Stromal cell of bone marrow (primary cell): ENCODE results near the gene LEMD2.

ENCODE experiments used
- DNase-seq: peaks from one replicate; pipeline ENCODE4 v3.0.0-alpha.2; 2012; ENCODE audit warnings: low read depth

The LEMD2 gene

GRCh38 chr6:33738153-33738552 is 50.8 kb downstream of the LEMD2 start:
- no peak for DNase-seq

GRCh38 chr6:33737267-33738026 is 51.5 kb downstream of the LEMD2 start:
- DNase-seq, result no peak

- no peak for DNase-seq
Measured at GRCh38 chr6:33735216-33735615, 53.7 kb downstream of the LEMD2 start.

- DNase-seq, result no peak
Measured at GRCh38 chr6:33733709-33734007, 55.3 kb downstream of the LEMD2 start.

GRCh38 chr6:33732817-33733708 is 55.9 kb downstream of the LEMD2 start:
- peak; percentile 12 for DNase-seq

- no peak for DNase-seq
Measured at GRCh38 chr6:33732385-33732784, 56.5 kb downstream of the LEMD2 start.

GRCh38 chr6:33731751-33732282 is 57.1 kb downstream of the LEMD2 start:
- DNase-seq, result no peak

GRCh38 chr6:33731035-33731434 is 57.9 kb downstream of the LEMD2 start:
- no peak for DNase-seq

- DNase-seq, result no peak
Measured at GRCh38 chr6:33730611-33731010, 58.3 kb downstream of the LEMD2 start.

- no peak for DNase-seq
Measured at GRCh38 chr6:33729059-33729458, 59.9 kb downstream of the LEMD2 start.

- no peak for DNase-seq
Measured at GRCh38 chr6:33728438-33728837, 60.5 kb downstream of the LEMD2 start.

- no peak for DNase-seq
Measured at GRCh38 chr6:33727932-33728331, 61.0 kb downstream of the LEMD2 start.

GRCh38 chr6:33727126-33727525 is 61.8 kb downstream of the LEMD2 start:
- no peak for DNase-seq

- no peak for DNase-seq
Measured at GRCh38 chr6:33726696-33727095, 62.2 kb downstream of the LEMD2 start.

GRCh38 chr6:33725891-33726673 is 62.8 kb downstream of the LEMD2 start:
- DNase-seq, result no peak

GRCh38 chr6:33725222-33725621 is 63.7 kb downstream of the LEMD2 start:
- no peak for DNase-seq

- DNase-seq, result no peak
Measured at GRCh38 chr6:33724102-33725023, 64.6 kb downstream of the LEMD2 start.

- DNase-seq, result no peak
Measured at GRCh38 chr6:33723371-33724085, 65.4 kb downstream of the LEMD2 start.

GRCh38 chr6:33722103-33722623 is 66.8 kb downstream of the LEMD2 start:
- no peak for DNase-seq

GRCh38 chr6:33721508-33721907 is 67.4 kb downstream of the LEMD2 start:
- no peak for DNase-seq
